H1 (cell line): ENCODE measurements around the gene RPP14. TPM values are rescaled to one million over a fixed set of nuclear protein-coding genes. Genes with fewer than 3 reads are reported as not detected.

Experiments used
- CTCF ChIA-PET: fragments of 300-600 bp; sonication (Branson Sonifier 250); formaldehyde crosslinking; loops from one replicate; lab custom pipeline; 2021; ENCODE audit not compliant: partially characterized antibody; lab: Charles Lee
- POLR2A ChIA-PET: fragments of 300-600 bp; sonication (Branson Sonifier 250); formaldehyde crosslinking; loops from one replicate; lab custom pipeline; 2021; ENCODE audit warnings: inconsistent platforms; ENCODE audit not compliant: partially characterized antibody; lab: Charles Lee
- DNase-seq, 2 experiments: peaks; one replicate each; pipeline versions ENCODE4 v3.0.0 to v3.0.0-alpha.2; 2010 to 2022; ENCODE audit warnings: low spot score in 2 of 2, low read depth in 1 of 2, mixed read lengths in 1 of 2
- FAIRE-seq: peaks from 2 replicates; lab custom pipeline; 2011; peaks lifted over from hg19 to GRCh38; lab: Jason Lieb, UNC
- H2AFZ ChIP-seq: 2 replicates; pipeline ENCODE4 v1.8.1; 2012; ENCODE audit warnings: low read length, inconsistent platforms
- H2AK5ac ChIP-seq: 2 replicates; pipeline ENCODE4 v1.6.1; 2013; ENCODE audit warnings: low read depth, low read length
- H2BK120ac ChIP-seq: replicated peaks from 2 replicates; pipeline ENCODE3; 2013; ENCODE audit warnings: low read depth, low read length, inconsistent platforms
- H2BK12ac ChIP-seq: 2 replicates; pipeline ENCODE4 v1.6.1; 2013; ENCODE audit warnings: low read depth, low read length
- H2BK15ac ChIP-seq: 2 replicates; pipeline ENCODE4 v1.6.1; 2013; ENCODE audit warnings: low read length
- H2BK20ac ChIP-seq: 2 replicates; pipeline ENCODE4 v1.6.1; 2013; ENCODE audit warnings: low read length
- H2BK5ac ChIP-seq: 2 replicates; pipeline ENCODE4 v1.6.1; 2013; ENCODE audit warnings: low read depth, low read length
- H3K14ac ChIP-seq: 2 replicates; pipeline ENCODE4 v1.6.1; 2013; ENCODE audit warnings: inconsistent platforms; ENCODE audit not compliant: insufficient read length
- H3K18ac ChIP-seq: 2 replicates; pipeline ENCODE4 v1.6.1; 2013; ENCODE audit warnings: low read length; ENCODE audit errors: extremely low read depth
- H3K23ac ChIP-seq: 2 replicates; pipeline ENCODE4 v1.6.1; 2013; ENCODE audit warnings: inconsistent platforms; ENCODE audit not compliant: insufficient read length
- H3K23me2 ChIP-seq: 2 replicates; pipeline ENCODE4 v1.6.1; 2013; ENCODE audit warnings: low read depth, low read length
- H3K27ac ChIP-seq: 2 replicates; pipeline ENCODE4 v1.6.1; 2011; ENCODE audit warnings: low read depth, low read length, inconsistent platforms
- H3K27me3 ChIP-seq, 4 experiments: replicated peaks in 1 of 4; 1 replicate in 1 of 4; 2 replicates in 3 of 4; pipeline versions ENCODE4 v1.6.1 to v1.8.1; 2011 to 2013; ENCODE audit warnings: low read length in 3 of 4, mild to moderate bottlenecking in 3 of 4, inconsistent platforms in 2 of 4, mixed read lengths in 2 of 4, moderate library complexity in 1 of 4; ENCODE audit not compliant: control insufficient read depth in 3 of 4, insufficient read depth in 3 of 4; ENCODE audit errors: extremely low read depth in 1 of 4
- H3K36me3 ChIP-seq, 4 experiments: 2 replicates each; pipeline versions ENCODE4 v1.6.1 to v1.8.1; 2011 to 2013; ENCODE audit warnings: mild to moderate bottlenecking in 4 of 4, low read length in 3 of 4, moderate library complexity in 2 of 4, control low read depth in 1 of 4, inconsistent platforms in 1 of 4; ENCODE audit not compliant: insufficient read depth in 4 of 4, control insufficient read depth in 2 of 4
- H3K4ac ChIP-seq: replicated peaks from 2 replicates; pipeline ENCODE3; 2013; ENCODE audit warnings: low read length, low read depth, mixed read lengths, inconsistent platforms; ENCODE audit not compliant: insufficient read length
- H3K4me1 ChIP-seq, 4 experiments: replicated peaks in 1 of 4; 1 replicate in 1 of 4; 2 replicates in 3 of 4; pipeline versions ENCODE4 v1.6.1 to v1.8.1; 2011 to 2013; ENCODE audit warnings: low read length in 3 of 4, inconsistent platforms in 2 of 4, mixed read lengths in 1 of 4; ENCODE audit not compliant: insufficient read depth in 4 of 4, control insufficient read depth in 3 of 4
- H3K4me2 ChIP-seq, 2 experiments: 2 replicates each; pipeline versions ENCODE4 v1.6.1 to v1.8.1; 2011 to 2013; ENCODE audit warnings: low read depth in 2 of 2, low read length in 2 of 2, control low read depth in 1 of 2, inconsistent platforms in 1 of 2, mild to moderate bottlenecking in 1 of 2; ENCODE audit not compliant: insufficient read depth in 1 of 2
- H3K4me3 ChIP-seq, 4 experiments: fragments of 200-600, 300-600 bp in 1 of 4; sonication (generic), shearing (Covaris generic), sonication (Bioruptor Twin) in 1 of 4; 2 replicates each; pipeline versions ENCODE4 v1.5.1 to v1.8.1; 2011 to 2016; ENCODE audit warnings: low read length in 4 of 4, low read depth in 3 of 4, control low read depth in 2 of 4, inconsistent platforms in 2 of 4, mild to moderate bottlenecking in 2 of 4, mixed read lengths in 1 of 4, moderate library complexity in 1 of 4; ENCODE audit not compliant: insufficient read depth in 2 of 4; ENCODE audit errors: extremely low read depth in 1 of 4
- H3K56ac ChIP-seq: replicated peaks from 2 replicates; pipeline ENCODE3; 2013; ENCODE audit warnings: low read depth, mild to moderate bottlenecking, mixed read lengths, low read length, inconsistent platforms; ENCODE audit not compliant: insufficient read length
- H3K79me1 ChIP-seq: 2 replicates; pipeline ENCODE4 v1.6.1; 2013; ENCODE audit warnings: low read depth, low read length, control low read depth
- H3K79me2 ChIP-seq, 2 experiments: 2 replicates each; pipeline versions ENCODE4 v1.6.1 to v1.8.1; 2012 to 2013; ENCODE audit warnings: low read length in 2 of 2, mild to moderate bottlenecking in 2 of 2, inconsistent platforms in 1 of 2; ENCODE audit not compliant: insufficient read depth in 2 of 2, control insufficient read depth in 1 of 2
- H3K9ac ChIP-seq, 4 experiments: replicated peaks in 1 of 4; 1 replicate in 1 of 4; 2 replicates in 3 of 4; pipeline versions ENCODE4 v1.6.1 to v1.8.1; 2011 to 2013; ENCODE audit warnings: low read depth in 3 of 4, low read length in 3 of 4, control low read depth in 2 of 4, mild to moderate bottlenecking in 2 of 4, moderate library complexity in 2 of 4, inconsistent platforms in 1 of 4; ENCODE audit errors: extremely low read depth in 1 of 4
- H3K9me3 ChIP-seq, 2 experiments: 2 replicates each; pipeline versions ENCODE4 v1.6.1 to v1.8.1; 2012 to 2013; ENCODE audit warnings: mild to moderate bottlenecking in 2 of 2, moderate library complexity in 2 of 2, control low read depth in 1 of 2, inconsistent platforms in 1 of 2, low read depth in 1 of 2, low read length in 1 of 2, mixed read lengths in 1 of 2; ENCODE audit not compliant: insufficient read depth in 2 of 2
- H4K20me1 ChIP-seq, 2 experiments: replicated peaks in 1 of 2; 2 replicates each; pipeline versions ENCODE3 to v1.8.1; 2011 to 2013; ENCODE audit warnings: inconsistent platforms in 2 of 2, low read length in 2 of 2, mild to moderate bottlenecking in 1 of 2; ENCODE audit not compliant: insufficient read depth in 2 of 2, control insufficient read depth in 1 of 2
- H4K5ac ChIP-seq: 2 replicates; pipeline ENCODE4 v1.6.1; 2013; ENCODE audit warnings: low read length, low read depth, mixed read lengths, inconsistent platforms; ENCODE audit not compliant: insufficient read length
- H4K8ac ChIP-seq: 2 replicates; pipeline ENCODE4 v1.8.0; 2013; ENCODE audit warnings: mild to moderate bottlenecking, moderate library complexity, low read length, inconsistent platforms; ENCODE audit not compliant: insufficient read depth; ENCODE audit errors: extremely low read depth
- H4K91ac ChIP-seq: replicated peaks from 2 replicates; pipeline ENCODE3; 2013; ENCODE audit warnings: low read length, mixed read lengths, inconsistent platforms; ENCODE audit not compliant: insufficient read length
- BRCA1 ChIP-seq: IDR thresholded peaks from 2 replicates; pipeline ENCODE4 v1.6.1; 2012; ENCODE audit warnings: low read depth, low read length, improper control_type of control experiment
- CBX8 ChIP-seq: fragments of 300-800, 300-1000 bp; sonication (generic); IDR thresholded peaks from 2 replicates; pipeline ENCODE4 v1.7.1; 2016; ENCODE audit warnings: low read depth, low read length, borderline replicate concordance
- HDAC2 ChIP-seq, 2 experiments: fragments of 300-600 bp in 1 of 2; sonication (generic) in 1 of 2; IDR thresholded peaks; 2 replicates each; pipeline ENCODE4 v1.6.1; 2011 to 2012; ENCODE audit warnings: low read depth in 2 of 2, low read length in 2 of 2, mild to moderate bottlenecking in 2 of 2, moderate library complexity in 2 of 2, borderline replicate concordance in 1 of 2, inconsistent platforms in 1 of 2
- JUN ChIP-seq: IDR thresholded peaks from 2 replicates; pipeline ENCODE4 v1.6.1; 2011; ENCODE audit warnings: low read depth, mild to moderate bottlenecking, improper control_type of control experiment, low read length
- KDM4A ChIP-seq: IDR thresholded peaks from one replicate; pipeline ENCODE4 v1.7.1; 2012; ENCODE audit warnings: low read depth, mild to moderate bottlenecking, moderate library complexity, low read length, inconsistent platforms; ENCODE audit not compliant: severe bottlenecking
- KDM5A ChIP-seq: fragments of 200-600 bp; IDR thresholded peaks from 2 replicates; pipeline ENCODE4 v1.7.1; 2012; ENCODE audit warnings: mild to moderate bottlenecking, low read length, inconsistent platforms, mixed read lengths
- NANOG ChIP-seq: IDR thresholded peaks from 2 replicates; pipeline ENCODE4 v1.6.1; 2011; ENCODE audit warnings: low read length, low read depth, mild to moderate bottlenecking, inconsistent platforms; ENCODE audit not compliant: insufficient read depth, poor library complexity, severe bottlenecking
- NRF1 ChIP-seq: IDR thresholded peaks from 2 replicates; pipeline ENCODE4 v1.6.1; 2011; ENCODE audit warnings: mild to moderate bottlenecking, low read depth, low read length, improper control_type of control experiment
- POLR2AphosphoS5 ChIP-seq: IDR thresholded peaks from 2 replicates; pipeline ENCODE4 v1.6.1; 2011; ENCODE audit warnings: low read depth, low read length
- RAD21 ChIP-seq, 2 experiments: IDR thresholded peaks in 1 of 2; conservative IDR thresholded peaks in 1 of 2; 2 replicates each; pipeline ENCODE4 v1.6.1; 2011; ENCODE audit warnings: low read depth in 2 of 2, low read length in 2 of 2, improper control_type of control experiment in 1 of 2, inconsistent platforms in 1 of 2, mild to moderate bottlenecking in 1 of 2, moderate library complexity in 1 of 2
- SP4 ChIP-seq: IDR thresholded peaks from 2 replicates; pipeline ENCODE4 v1.6.1; 2012; ENCODE audit warnings: low read length, inconsistent platforms
- TCF12 ChIP-seq: IDR thresholded peaks from 2 replicates; pipeline ENCODE4 v1.6.1; 2011; ENCODE audit warnings: low read depth, mild to moderate bottlenecking, low read length
- TEAD4 ChIP-seq: IDR thresholded peaks from 2 replicates; pipeline ENCODE4 v1.6.1; 2012; ENCODE audit warnings: low read depth, low read length, inconsistent platforms, mixed read lengths
- ZNF274 ChIP-seq: IDR thresholded peaks from 2 replicates; pipeline ENCODE4 v1.7.0; 2012; ENCODE audit warnings: low read length, borderline replicate concordance; ENCODE audit errors: extremely low read depth
- WGBS, 2 experiments: shearing (Covaris generic) in 1 of 2; methylation state at CpG; one replicate each; pipeline versions ENCODE4 v1.1.6 to v1.1.7; 2013 to 2015; ENCODE audit warnings: low lambda C conversion rate in 2 of 2, mixed read lengths in 2 of 2, inconsistent platforms in 1 of 2, low coverage in 1 of 2, missing lambda C conversion rate in 1 of 2; ENCODE audit not compliant: insufficient replicate concordance in 2 of 2, insufficient coverage in 1 of 2, insufficient read length in 1 of 2; ENCODE audit errors: extremely low coverage in 1 of 2, missing lambda C conversion rate in 1 of 2; 5-methylcytosine and 5-hydroxymethylcytosine counted together
- polyA plus RNA-seq, 7 experiments: library from polyadenylated mRNA; depleted of rRNA in 3 of 7; stranded (reverse) in 5 of 7; unstranded in 2 of 7; fragments of >200 nt in 5 of 7; fragments of 200-250 nt in 2 of 7; gene quantifications; 1 replicate in 5 of 7; 2 replicates in 1 of 7; 4 replicates in 1 of 7; pipeline versions ENCODE4 v1.2.1 to v1.2.3, GENCODE V29; 2011 to 2013; ENCODE audit warnings: missing spikeins in 2 of 7, mixed read lengths in 2 of 7
- total RNA-seq: library from RNA; stranded (reverse); fragmentation: NEBNext Ultra II Directional; extraction: Animal tissue kit (Norgen Biotek cat#: 25700); gene quantifications from 2 replicates; pipeline ENCODE4 v1.2.1, GENCODE V29; 2021

The RPP14 gene
- total and polyA plus RNA-seq, 2 of the 8 experiments (the other 6 are each of a cell fraction or from before 2014, with no cell fraction given) = 11.7 to 23.4 TPM

DNA sequence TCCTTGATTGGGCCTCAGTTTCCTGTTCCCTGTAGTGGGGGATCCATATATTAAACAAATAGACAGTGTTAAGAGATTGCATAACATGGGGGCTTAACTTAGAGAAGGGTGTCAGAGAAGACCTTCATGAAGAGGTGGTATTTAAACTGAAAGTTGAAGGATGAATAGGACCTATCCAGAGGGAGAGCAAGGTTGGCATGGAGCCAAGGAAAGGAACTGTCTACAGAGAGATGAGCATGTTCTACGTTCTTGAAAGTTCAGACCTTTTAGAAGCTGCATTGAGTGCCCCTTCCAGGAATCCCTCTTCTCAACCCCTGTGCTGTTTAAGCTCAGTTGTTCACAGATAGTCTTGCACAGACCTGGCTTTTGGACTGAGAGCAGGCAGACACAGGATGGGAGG, 2.7 kb downstream of the RPP14 start:
- H3K56ac ChIP-seq = no peak overlapping the region
- peaks cover 5% of the 10 kb centered on the region; the same call in 1 of the 2 replicates for H3K23me2 ChIP-seq
- no peak overlapping the region for H2AK5ac ChIP-seq
- CTCF ChIA-PET = interaction anchor here (1.0 to 14.4 kb wide), 14 partner anchors 11 to 204 kb away, joined by 3 to 128 read pairs (median 8); partner anchors contain the start of gene KCTD6
- no peak overlapping the region for H2BK120ac ChIP-seq
- FAIRE-seq (no peak), DNase-seq (no peak)
- no peak overlapping the region for H4K8ac ChIP-seq
- H4K91ac ChIP-seq = no peak overlapping the region
- H3K4me1 ChIP-seq = no peaks in the 10 kb centered on the region
- no peak overlapping the region for H2BK5ac ChIP-seq
- no peak overlapping the region; a peak in 1 of 4 replicates for H3K4me2 ChIP-seq
- H3K9ac ChIP-seq = no peak overlapping the region; a peak in 2 of 7 replicates
- H3K4ac ChIP-seq = no peak overlapping the region
- H3K14ac ChIP-seq = no peak overlapping the region
- H3K79me1 ChIP-seq = peaks cover 6% of the 10 kb centered on the region
- no peaks in the 10 kb centered on the region for H3K9me3 ChIP-seq
- H3K36me3 ChIP-seq = peaks cover 8 to 36% (median 24%) of the 10 kb centered on the region in 4 experiments
- no peak overlapping the region for H2BK20ac ChIP-seq
- no peak overlapping the region for H2BK12ac ChIP-seq
- no peak overlapping the region for H3K23ac ChIP-seq
- no peak overlapping the region for H2BK15ac ChIP-seq
- no peak overlapping the region for H4K5ac ChIP-seq
- peaks cover 8 to 11% of the 10 kb centered on the region in 2 experiments for H4K20me1 ChIP-seq
- H3K18ac ChIP-seq = no peak overlapping the region
- no peak overlapping the region for H3K4me3 ChIP-seq
- WGBS, 2 experiments = 84% methylated on average over 1 of the region's 1 CpG; no CpG with 5 or more reads in 1 of the 2 experiments
- H2AFZ ChIP-seq = no peak overlapping the region
- H3K79me2 ChIP-seq = peaks cover 22 to 38% of the 10 kb centered on the region in 2 experiments
- no peak overlapping the region for H3K27ac ChIP-seq
- H3K27me3 ChIP-seq = no peaks in the 10 kb centered on the region
- POLR2A ChIA-PET = interaction anchor here (0.6 to 4.4 kb wide), 7 partner anchors 10 to 123 kb away, joined by 3 to 64 read pairs (median 3); partner anchors contain the start of gene ABHD6
- no peak for TF ChIP-seq CBX8
- TF ChIP-seq BRCA1 = no peak
- TF ChIP-seq JUN = no peak
- no peak for TF ChIP-seq HDAC2 (IDR thresholded peaks at IDR 0.05; ENCODE audit: borderline replicate concordance in 1 of 2, low read depth in 2 of 2, low read length in 2 of 2)
- no peak for TF ChIP-seq NRF1
- no peak for TF ChIP-seq POLR2AphosphoS5
- TF ChIP-seq RAD21 (IDR thresholded peaks at IDR 0.05 in 1 of 2, conservative IDR thresholded peaks at IDR 0.05 in 1 of 2; ENCODE audit: low read depth in 2 of 2, low read length in 2 of 2) = no peak
- TF ChIP-seq SP4 = no peak
- no peak for TF ChIP-seq ZNF274
- no peak for TF ChIP-seq TEAD4
- TF ChIP-seq TCF12 = no peak
- TF ChIP-seq KDM4A = no peak
- TF ChIP-seq KDM5A = no peak
- TF ChIP-seq NANOG = no peak
